Ishikawa (cell line): ENCODE data around the gene WASHC4.

Experiments used
- CEBPB ChIP-seq: IDR thresholded peaks from 2 replicates; pipeline ENCODE4 v1.6.1; 2012
- CREB1 ChIP-seq: IDR thresholded peaks from 2 replicates; pipeline ENCODE4 v1.6.1; 2012; ENCODE audit warnings: low read depth
- EP300 ChIP-seq: IDR thresholded peaks from 2 replicates; pipeline ENCODE4 v1.6.1; 2012; ENCODE audit warnings: borderline replicate concordance
- USF1 ChIP-seq: IDR thresholded peaks from 2 replicates; pipeline ENCODE4 v1.6.1; 2012
- TF ChIP-seq, protein P1 (sequence below): IDR thresholded peaks from 2 replicates; pipeline ENCODE4 v1.6.1; 2012; ENCODE audit warnings: low read depth, mild to moderate bottlenecking

DNA sequence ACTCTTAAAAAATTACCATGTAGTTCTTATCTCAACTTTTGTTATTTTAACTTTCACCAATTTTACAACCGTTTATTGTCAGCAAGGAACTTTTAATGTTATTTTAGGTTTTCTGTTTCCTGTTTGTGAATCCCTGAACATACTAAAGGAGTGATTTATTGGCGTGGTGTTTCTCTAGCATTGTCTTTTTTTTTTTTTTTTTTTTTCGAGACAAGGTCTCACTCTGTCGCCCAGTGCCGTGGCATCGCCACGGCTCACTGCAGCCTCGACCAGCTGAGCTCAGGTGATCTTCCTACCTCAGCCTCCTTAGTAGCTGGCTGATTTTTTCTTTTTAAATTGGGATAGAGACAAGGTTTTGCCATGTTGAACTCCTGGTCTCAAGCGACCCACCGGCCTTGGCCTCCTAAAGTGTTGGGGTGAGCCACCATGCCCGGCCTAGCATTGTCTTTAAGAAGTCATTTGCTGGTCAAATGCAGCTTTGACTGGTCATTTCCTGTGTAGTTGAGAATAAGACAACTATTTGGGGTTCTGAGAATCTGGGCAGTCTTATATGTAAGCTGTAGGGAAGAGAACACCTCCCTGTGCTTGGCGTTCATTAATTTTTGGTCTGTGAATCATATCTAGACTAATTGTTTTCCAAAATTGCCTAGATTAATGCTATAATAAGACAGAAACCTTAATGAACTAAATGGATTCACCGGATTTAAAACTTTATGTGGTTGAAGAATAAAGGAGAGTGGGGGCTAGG is 2.1 kb downstream of the WASHC4 start:
- TF ChIP-seq USF1 (no peak), EP300 (no peak), CEBPB (no peak), CREB1 (no peak)
- TF ChIP-seq, protein P1, sequence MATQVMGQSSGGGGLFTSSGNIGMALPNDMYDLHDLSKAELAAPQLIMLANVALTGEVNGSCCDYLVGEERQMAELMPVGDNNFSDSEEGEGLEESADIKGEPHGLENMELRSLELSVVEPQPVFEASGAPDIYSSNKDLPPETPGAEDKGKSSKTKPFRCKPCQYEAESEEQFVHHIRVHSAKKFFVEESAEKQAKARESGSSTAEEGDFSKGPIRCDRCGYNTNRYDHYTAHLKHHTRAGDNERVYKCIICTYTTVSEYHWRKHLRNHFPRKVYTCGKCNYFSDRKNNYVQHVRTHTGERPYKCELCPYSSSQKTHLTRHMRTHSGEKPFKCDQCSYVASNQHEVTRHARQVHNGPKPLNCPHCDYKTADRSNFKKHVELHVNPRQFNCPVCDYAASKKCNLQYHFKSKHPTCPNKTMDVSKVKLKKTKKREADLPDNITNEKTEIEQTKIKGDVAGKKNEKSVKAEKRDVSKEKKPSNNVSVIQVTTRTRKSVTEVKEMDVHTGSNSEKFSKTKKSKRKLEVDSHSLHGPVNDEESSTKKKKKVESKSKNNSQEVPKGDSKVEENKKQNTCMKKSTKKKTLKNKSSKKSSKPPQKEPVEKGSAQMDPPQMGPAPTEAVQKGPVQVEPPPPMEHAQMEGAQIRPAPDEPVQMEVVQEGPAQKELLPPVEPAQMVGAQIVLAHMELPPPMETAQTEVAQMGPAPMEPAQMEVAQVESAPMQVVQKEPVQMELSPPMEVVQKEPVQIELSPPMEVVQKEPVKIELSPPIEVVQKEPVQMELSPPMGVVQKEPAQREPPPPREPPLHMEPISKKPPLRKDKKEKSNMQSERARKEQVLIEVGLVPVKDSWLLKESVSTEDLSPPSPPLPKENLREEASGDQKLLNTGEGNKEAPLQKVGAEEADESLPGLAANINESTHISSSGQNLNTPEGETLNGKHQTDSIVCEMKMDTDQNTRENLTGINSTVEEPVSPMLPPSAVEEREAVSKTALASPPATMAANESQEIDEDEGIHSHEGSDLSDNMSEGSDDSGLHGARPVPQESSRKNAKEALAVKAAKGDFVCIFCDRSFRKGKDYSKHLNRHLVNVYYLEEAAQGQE: no peak
